Suppressor macrophage treated with lipopolysaccharide for 1 hour (primary cell): ENCODE results near the gene DLG5.

Experiments used
- DNase-seq, 3 donors: peaks; one replicate each; pipeline ENCODE4 v3.0.0-alpha.2; 2020 to 2022

DLG5 gene

GRCh38 chr10:77865580-77866324 is 60.8 kb downstream of the DLG5 start:
- no peak for DNase-seq

DNA sequence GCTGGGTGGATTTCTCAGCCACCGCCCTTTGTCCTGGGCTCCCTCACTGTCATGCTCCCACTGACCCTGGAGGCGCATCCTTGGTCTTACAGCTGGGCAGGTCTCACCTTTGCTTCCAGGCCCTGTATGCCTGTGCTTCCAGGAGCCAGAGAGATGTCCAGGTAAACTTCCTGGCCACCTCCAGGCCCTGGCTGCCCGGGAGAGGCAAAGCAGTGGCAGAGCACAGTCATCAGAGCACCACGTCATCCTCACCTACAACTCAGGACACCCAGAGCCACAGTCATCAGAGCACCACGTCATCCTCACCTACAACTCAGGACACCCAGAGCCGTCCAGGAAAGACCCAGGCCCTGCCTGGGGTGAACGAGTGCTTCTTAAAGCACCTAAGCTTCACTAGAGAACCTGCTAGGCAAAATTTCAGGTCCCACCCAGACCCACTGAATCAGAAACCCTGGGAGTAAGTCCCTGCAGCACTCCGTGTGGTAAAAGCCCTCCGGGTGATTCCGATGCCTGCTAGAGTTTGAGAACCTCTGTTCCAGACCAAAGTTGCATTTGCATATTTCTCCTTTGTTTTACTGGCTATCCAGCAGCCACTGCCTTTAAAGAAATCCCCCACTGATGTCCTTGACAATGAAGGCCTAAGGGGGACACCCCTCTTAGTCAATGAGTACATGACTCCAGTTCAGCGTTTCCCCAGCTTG is 62.3 kb downstream of the DLG5 start:
- DNase-seq, result no peak

DNA sequence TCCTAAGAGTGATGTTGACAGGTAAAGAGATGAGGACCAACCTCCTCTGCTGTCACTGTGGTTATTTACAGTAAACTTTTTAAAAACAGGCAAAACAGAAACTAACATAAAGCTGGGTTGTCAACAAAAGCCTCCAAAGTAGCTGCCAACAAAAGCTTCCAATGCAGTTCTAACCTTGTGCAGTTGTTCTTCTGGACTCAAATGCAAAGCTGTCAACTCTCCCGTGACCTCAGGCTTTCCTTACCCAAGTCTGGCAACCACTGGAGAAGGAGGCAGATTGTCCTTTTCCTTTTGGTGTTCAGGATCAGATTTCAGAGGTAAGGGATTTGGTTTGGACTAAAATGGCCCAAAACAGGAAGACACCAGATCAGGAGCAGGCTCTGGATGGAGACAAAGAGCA is 63.1 kb downstream of the DLG5 start:
- DNase-seq, result no peak

GRCh38 chr10:77862595-77862994 is 64.0 kb downstream of the DLG5 start:
- peak; percentile 6 to 23 (median 6) for DNase-seq

DNA sequence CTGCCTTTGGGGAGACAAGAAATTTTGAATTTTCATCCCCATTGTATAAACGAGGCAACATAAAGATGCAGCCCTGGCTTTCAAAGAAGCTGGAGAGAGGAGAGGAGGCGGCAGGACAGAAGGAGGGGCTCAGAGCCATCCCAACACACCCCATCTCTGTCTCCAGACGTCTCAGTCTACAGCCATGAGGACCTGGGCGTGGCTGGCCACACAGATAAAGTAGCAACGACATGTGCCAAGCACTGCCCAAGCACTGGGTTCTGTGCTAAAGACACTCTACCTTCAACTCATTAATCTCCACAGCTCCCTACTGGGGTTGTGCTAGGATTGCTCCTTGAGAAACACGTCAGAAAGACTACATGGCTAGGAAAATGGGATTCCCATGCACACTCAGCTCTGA is 65.2 kb downstream of the DLG5 start:
- no peak for DNase-seq

- no peak for DNase-seq
Observed at GRCh38 chr10:77859865-77860282, 66.7 kb downstream of the DLG5 start.

- DNase-seq, result no peak
Observed at GRCh38 chr10:77859200-77859864, 67.2 kb downstream of the DLG5 start.

DNA sequence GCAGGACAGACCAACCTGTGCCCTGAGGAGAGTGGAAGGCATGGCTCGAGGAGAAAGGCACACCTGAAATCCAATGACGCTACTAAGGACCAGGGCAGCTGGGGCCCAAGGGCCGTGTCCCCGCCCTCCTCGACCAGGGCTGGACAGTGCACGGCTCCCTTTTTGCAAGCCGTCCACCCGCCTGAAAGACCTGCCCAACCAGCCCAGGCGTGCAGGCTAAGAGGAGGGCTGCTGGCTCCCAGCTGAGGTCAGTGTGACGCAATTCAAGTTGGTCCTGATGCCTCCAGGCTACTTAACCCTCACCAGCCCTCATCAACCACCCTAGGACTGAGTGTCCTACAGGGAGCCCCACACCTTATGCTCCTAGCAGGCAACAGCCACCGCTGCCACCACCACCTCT is 69.3 kb downstream of the DLG5 start:
- no peak for DNase-seq

DNA sequence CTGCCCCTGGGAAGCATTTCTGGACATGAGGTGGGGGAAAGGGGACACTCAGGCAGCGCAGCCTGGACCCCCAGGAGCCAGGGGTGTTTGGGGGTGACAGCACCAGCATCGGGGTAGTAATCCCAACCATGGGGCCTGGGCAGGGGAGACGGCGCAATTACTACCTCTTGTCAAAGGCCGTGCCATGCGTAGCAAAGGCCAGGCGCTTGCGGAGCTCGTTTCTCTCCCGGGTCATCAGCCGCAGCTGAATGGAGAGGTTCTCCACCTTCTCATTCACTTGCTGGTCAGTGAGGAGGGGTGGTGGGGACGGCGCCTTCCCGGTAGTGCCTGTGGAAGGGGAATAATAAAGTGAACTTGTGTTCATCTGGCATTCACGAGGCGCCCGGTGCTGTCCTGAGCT is 70.0 kb downstream of the DLG5 start:
- DNase-seq, result no peak

DNA sequence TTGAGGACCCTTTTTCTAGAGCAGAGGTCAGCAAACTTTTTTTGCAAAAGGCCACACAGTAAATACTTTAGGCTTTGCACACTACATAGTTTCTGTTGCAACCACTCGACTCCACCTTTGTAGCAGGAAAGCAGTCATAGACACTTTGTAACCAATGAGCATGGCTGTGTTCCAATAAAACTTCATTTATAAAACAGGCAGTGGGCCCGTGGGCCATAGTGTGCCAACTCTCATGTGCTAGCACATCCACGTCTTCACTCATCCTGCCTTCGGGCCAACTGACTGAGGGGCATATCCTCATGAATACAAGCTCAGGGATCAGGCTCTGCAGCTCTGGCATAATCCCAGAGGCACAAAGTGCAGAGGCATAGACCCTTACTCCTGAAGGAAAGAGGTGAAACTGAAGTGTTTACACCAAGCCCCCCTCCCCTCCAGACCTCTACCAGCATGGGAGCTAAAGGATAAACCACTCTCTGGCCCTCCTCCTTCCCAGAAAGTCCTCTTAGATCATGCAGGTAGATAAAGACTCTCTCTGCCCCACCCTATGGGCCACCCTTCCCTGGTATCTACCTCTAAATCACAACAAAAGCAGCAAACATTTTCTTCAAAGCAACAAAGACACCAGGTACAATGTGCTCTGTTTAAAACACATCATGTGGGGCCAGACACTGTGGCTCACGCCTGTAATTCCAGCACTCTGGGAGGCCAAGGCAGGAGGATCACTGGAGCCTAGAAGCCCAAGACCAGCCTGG is 71.0 kb downstream of the DLG5 start:
- no peak for DNase-seq

DNA sequence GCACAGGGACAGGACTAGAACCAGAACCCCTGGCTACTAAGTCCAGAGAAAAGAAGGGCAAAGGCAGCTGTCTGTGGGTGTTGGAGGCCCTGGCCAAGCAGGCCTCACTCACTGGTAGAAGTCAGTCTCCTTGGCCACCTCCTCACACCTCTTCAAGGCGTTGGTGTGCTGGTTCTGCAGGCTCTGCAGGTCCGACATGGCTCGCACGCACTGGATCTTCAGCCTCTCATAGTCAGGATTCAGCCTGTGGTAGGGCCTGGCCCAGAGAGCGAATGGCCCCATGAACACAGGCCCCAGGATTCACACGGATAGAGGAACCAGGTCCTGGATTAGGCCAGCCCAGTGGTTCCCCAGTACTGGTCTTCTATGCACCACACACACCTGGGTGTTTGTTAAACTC is 72.4 kb downstream of the DLG5 start:
- DNase-seq, result no peak

GRCh38 chr10:77853256-77853655 is 73.3 kb downstream of the DLG5 start:
- no peak for DNase-seq

DNA sequence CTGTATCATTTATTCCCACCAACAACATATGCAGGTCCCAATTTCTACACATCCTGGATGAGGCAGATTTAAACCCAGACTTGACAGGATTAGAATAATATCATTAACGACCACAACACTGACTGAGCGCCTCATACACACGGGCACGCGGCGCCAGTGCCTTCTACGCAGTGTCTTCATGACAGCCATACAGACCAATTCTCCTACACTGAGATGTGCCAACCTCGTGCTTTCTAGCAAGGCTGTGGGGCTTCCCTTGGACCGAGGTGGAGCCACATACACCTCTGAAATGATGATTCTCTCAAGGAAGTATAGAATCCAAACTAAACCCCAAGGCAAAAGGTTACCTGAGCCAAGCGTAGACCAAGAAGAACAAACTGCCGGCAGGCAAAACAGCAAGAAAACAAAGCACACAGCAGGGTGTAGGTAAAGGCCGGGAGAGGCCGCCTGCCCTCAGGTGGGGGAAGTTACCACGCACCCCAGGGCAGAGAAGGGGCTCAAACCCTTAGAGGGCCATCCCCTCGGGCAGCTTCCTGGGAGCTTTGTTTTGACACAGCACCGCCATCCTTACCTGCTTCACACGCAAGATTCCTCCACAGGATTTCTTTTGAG is 75.8 kb downstream of the DLG5 start:
- DNase-seq, result no peak

GRCh38 chr10:77849039-77849664 is 77.4 kb downstream of the DLG5 start:
- no peak for DNase-seq

- peak; percentile 54 to 78 (median 71) for DNase-seq
Observed at GRCh38 chr10:77846718-77847311, 79.7 kb downstream of the DLG5 start.

DNA sequence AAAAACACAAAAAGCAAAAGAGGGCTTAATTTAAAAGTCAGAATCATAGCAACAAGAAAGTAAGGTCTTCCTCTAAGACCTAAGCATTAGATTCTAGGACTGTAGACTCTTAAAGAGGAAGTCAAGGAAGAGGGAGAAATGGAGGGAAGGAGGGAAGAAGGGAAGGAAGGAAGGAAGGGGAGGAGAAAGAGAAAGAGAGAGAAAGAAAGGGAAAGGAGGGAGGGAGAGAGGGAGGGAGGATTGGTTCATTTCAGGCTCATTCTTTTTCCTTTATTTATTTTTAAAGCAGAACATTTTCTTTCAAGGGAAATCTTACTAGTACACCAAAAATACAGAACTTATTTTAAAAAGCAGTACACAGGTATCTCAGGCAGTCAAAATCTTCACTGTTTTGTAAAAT is 81.1 kb downstream of the DLG5 start:
- DNase-seq, result no peak

DNA sequence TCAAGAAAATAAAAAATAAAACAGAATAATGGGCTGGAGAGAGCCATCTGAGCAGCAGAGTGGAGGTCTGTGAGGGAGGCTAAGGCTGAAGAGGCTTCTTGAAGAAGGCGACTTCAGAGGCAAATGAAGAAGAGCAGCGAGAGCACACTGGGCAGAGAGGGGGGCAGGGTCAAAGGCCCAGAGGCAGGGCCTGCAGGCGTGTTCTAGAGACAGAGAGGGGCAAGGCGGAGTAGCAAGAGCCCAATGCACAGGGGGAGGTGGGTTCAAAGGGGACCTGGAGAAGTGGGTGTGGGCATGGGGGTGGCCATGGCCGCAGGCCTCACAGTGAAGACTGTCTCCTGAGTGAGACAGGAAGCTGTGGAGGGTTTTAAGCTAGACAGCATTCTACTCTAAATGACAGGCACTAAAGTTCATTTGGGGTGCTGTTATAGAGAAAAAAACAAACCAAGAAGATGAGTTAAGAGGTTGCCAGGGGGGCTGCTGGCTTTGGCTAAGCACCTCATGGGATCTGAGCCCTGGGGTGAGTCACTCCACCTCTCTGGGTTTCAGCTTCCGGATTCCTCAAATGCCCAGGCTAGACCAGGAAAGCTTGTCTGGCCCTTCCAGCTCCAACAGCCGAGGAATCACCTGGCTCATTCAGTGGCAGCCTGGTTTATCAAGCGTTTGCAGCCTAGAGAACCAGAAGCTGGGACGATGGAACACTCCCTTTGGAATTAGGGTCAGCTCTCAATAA is 81.7 kb downstream of the DLG5 start:
- no peak for DNase-seq

GRCh38 chr10:77844177-77844576 is 82.4 kb downstream of the DLG5 start:
- DNase-seq, result no peak

DNA sequence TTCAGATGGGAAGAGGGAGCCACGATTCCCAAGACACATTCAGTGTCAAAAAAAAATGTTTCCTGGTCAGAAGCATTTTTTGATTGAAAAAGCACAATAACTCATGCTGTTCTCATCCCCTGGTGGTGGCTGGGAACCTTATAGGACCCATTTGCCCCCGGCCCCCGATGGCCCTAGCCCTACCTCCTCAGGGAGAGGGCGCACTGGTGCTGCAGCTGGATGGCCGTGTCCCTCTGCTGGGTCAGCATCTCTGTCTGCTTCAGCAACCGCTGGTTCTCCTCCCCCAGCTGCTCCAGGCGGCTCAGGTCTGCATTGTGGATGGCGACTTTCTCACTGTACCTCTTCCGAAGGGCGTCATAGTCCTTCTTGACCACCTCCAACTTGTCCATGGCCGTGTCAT is 83.3 kb downstream of the DLG5 start:
- DNase-seq, result no peak

DNA sequence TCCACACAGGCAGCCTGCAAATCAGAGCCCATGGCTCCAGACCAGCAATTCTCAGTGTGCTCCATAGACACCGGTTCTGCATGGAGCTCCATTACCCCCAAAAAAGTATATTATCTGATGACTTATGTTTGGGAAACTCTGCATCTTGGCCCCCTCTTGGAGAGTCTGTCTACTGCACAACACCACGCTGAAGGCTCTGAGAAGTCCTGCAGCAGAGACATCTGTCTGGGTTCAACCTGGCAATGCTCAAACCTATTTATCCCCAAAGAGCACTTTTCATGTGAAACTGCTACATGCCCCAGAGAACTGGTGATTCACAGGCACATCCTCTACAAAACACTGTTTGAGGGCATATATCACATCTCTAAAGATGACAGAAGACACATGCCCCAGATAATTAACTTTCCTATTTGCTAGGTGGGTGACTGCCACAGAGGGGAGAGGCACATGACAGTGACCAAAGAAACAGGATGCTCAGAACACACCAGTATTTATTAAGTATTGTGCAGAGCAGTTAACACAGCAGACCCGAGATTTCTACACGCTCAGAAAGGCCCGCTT is 83.8 kb downstream of the DLG5 start:
- DNase-seq, result no peak
